ENCODE results near the gene TSPAN13.

GRCh38 chr7:16745645-16746044 is 7.9 kb upstream of the TSPAN13 start:
- TF ChIP-seq, protein P1, sequence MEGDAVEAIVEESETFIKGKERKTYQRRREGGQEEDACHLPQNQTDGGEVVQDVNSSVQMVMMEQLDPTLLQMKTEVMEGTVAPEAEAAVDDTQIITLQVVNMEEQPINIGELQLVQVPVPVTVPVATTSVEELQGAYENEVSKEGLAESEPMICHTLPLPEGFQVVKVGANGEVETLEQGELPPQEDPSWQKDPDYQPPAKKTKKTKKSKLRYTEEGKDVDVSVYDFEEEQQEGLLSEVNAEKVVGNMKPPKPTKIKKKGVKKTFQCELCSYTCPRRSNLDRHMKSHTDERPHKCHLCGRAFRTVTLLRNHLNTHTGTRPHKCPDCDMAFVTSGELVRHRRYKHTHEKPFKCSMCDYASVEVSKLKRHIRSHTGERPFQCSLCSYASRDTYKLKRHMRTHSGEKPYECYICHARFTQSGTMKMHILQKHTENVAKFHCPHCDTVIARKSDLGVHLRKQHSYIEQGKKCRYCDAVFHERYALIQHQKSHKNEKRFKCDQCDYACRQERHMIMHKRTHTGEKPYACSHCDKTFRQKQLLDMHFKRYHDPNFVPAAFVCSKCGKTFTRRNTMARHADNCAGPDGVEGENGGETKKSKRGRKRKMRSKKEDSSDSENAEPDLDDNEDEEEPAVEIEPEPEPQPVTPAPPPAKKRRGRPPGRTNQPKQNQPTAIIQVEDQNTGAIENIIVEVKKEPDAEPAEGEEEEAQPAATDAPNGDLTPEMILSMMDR (IDR thresholded peaks at IDR 0.05), result no peak
- no peak for TF ChIP-seq POLR2A (IDR thresholded peaks at IDR 0.05)

Data from Peyer's patch (tissue), 4 donors.